ENCODE results near the gene TMTC3.

DNA sequence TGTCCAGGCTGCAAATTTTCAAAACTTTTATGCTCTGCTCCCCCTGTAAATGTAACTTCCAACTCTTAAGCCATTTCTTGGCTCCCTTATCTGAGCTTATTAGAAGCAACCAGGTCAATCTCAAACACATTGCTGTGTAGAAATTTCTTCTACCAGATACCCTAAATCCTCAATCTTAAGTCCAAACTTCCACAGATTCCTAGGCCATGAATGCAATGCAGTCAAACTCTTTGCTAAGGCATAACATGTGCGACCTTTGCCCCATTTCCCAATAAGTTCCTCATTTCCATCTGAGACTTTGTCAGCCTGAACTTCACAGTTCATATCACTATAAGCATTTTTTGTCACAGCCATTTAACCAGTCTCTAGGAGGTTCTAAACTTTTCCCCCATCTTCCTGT lies 64.5 kb downstream of the TMTC3 start:
- TF ChIP-seq, protein P1, sequence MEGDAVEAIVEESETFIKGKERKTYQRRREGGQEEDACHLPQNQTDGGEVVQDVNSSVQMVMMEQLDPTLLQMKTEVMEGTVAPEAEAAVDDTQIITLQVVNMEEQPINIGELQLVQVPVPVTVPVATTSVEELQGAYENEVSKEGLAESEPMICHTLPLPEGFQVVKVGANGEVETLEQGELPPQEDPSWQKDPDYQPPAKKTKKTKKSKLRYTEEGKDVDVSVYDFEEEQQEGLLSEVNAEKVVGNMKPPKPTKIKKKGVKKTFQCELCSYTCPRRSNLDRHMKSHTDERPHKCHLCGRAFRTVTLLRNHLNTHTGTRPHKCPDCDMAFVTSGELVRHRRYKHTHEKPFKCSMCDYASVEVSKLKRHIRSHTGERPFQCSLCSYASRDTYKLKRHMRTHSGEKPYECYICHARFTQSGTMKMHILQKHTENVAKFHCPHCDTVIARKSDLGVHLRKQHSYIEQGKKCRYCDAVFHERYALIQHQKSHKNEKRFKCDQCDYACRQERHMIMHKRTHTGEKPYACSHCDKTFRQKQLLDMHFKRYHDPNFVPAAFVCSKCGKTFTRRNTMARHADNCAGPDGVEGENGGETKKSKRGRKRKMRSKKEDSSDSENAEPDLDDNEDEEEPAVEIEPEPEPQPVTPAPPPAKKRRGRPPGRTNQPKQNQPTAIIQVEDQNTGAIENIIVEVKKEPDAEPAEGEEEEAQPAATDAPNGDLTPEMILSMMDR (IDR thresholded peaks at IDR 0.05; ENCODE audit: low read depth, low read length, missing input control): no peak
- TF ChIP-seq GABPA (IDR thresholded peaks at IDR 0.05 in 1 of 2, conservative IDR thresholded peaks at IDR 0.05 in 1 of 2): no peak
- TF ChIP-seq, protein P2, sequence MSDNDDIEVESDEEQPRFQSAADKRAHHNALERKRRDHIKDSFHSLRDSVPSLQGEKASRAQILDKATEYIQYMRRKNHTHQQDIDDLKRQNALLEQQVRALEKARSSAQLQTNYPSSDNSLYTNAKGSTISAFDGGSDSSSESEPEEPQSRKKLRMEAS (IDR thresholded peaks at IDR 0.05): peak; percentile 18
- TF ChIP-seq TAF1 (conservative IDR thresholded peaks at IDR 0.05): no peak
- TF ChIP-seq, protein P3, sequence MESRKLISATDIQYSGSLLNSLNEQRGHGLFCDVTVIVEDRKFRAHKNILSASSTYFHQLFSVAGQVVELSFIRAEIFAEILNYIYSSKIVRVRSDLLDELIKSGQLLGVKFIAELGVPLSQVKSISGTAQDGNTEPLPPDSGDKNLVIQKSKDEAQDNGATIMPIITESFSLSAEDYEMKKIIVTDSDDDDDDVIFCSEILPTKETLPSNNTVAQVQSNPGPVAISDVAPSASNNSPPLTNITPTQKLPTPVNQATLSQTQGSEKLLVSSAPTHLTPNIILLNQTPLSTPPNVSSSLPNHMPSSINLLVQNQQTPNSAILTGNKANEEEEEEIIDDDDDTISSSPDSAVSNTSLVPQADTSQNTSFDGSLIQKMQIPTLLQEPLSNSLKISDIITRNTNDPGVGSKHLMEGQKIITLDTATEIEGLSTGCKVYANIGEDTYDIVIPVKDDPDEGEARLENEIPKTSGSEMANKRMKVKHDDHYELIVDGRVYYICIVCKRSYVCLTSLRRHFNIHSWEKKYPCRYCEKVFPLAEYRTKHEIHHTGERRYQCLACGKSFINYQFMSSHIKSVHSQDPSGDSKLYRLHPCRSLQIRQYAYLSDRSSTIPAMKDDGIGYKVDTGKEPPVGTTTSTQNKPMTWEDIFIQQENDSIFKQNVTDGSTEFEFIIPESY (IDR thresholded peaks at IDR 0.05): no peak
- TF ChIP-seq HNF4G (IDR thresholded peaks at IDR 0.05): no peak
- TF ChIP-seq, protein P4, sequence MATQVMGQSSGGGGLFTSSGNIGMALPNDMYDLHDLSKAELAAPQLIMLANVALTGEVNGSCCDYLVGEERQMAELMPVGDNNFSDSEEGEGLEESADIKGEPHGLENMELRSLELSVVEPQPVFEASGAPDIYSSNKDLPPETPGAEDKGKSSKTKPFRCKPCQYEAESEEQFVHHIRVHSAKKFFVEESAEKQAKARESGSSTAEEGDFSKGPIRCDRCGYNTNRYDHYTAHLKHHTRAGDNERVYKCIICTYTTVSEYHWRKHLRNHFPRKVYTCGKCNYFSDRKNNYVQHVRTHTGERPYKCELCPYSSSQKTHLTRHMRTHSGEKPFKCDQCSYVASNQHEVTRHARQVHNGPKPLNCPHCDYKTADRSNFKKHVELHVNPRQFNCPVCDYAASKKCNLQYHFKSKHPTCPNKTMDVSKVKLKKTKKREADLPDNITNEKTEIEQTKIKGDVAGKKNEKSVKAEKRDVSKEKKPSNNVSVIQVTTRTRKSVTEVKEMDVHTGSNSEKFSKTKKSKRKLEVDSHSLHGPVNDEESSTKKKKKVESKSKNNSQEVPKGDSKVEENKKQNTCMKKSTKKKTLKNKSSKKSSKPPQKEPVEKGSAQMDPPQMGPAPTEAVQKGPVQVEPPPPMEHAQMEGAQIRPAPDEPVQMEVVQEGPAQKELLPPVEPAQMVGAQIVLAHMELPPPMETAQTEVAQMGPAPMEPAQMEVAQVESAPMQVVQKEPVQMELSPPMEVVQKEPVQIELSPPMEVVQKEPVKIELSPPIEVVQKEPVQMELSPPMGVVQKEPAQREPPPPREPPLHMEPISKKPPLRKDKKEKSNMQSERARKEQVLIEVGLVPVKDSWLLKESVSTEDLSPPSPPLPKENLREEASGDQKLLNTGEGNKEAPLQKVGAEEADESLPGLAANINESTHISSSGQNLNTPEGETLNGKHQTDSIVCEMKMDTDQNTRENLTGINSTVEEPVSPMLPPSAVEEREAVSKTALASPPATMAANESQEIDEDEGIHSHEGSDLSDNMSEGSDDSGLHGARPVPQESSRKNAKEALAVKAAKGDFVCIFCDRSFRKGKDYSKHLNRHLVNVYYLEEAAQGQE (IDR thresholded peaks at IDR 0.05): no peak

All from liver (tissue), 3 donors.